HL-60 (cell line): ENCODE measurements around the gene CTNNA2.

Experiments
- DNase-seq, 2 experiments: peaks; one replicate each; pipeline ENCODE4 v3.0.0-alpha.2; 2010 to 2020; ENCODE audit warnings: low read depth in 1 of 2, low spot score in 1 of 2
- H3K27ac ChIP-seq: fragments of 250-450 bp; sonication (Bioruptor Pico); replicated peaks from 2 replicates; pipeline ENCODE4 v1.5.1; 2020; ENCODE audit warnings: mild to moderate bottlenecking, moderate library complexity
- H3K27me3 ChIP-seq: fragments of 250-450 bp; sonication (Bioruptor Pico); 2 replicates; pipeline ENCODE4 v1.5.1; 2021; ENCODE audit warnings: mild to moderate bottlenecking, moderate library complexity; ENCODE audit not compliant: insufficient read depth, poor library complexity, severe bottlenecking
- H3K4me3 ChIP-seq: replicated peaks from 2 replicates; pipeline ENCODE4 v1.5.1; 2011; ENCODE audit warnings: mild to moderate bottlenecking, control low read depth, low read length; ENCODE audit not compliant: insufficient read depth
- GABPA ChIP-seq: IDR thresholded peaks from 2 replicates; pipeline ENCODE4 v1.6.1; 2012; ENCODE audit warnings: low read depth
- POLR2AphosphoS5 ChIP-seq: IDR thresholded peaks from 2 replicates; pipeline ENCODE4 v1.6.1; 2012; ENCODE audit warnings: low read depth
- REST ChIP-seq: IDR thresholded peaks from 2 replicates; pipeline ENCODE4 v1.6.1; 2012; ENCODE audit warnings: low read depth; ENCODE audit not compliant: insufficient replicate concordance
- SPI1 ChIP-seq: IDR thresholded peaks from 2 replicates; pipeline ENCODE4 v1.6.1; 2012; ENCODE audit warnings: low read depth, mild to moderate bottlenecking, borderline replicate concordance
- TF ChIP-seq, protein P1 (sequence below): IDR thresholded peaks from one replicate; pipeline ENCODE4 v1.5.1; 2011; ENCODE audit warnings: low read length, control low read depth, inconsistent platforms; ENCODE audit not compliant: insufficient read depth

Gene CTNNA2

GRCh38 chr2:80501874-80502624, 989.2 kb downstream of the CTNNA2 start:
- no peak overlapping the region for H3K27ac ChIP-seq

GRCh38 chr2:80506563-80506962, 993.7 kb downstream of the CTNNA2 start:
- H3K27ac ChIP-seq: no peak overlapping the region
- TF ChIP-seq GABPA: no peak
- no peak for TF ChIP-seq POLR2AphosphoS5
- TF ChIP-seq REST: no peak
- TF ChIP-seq, protein P1, sequence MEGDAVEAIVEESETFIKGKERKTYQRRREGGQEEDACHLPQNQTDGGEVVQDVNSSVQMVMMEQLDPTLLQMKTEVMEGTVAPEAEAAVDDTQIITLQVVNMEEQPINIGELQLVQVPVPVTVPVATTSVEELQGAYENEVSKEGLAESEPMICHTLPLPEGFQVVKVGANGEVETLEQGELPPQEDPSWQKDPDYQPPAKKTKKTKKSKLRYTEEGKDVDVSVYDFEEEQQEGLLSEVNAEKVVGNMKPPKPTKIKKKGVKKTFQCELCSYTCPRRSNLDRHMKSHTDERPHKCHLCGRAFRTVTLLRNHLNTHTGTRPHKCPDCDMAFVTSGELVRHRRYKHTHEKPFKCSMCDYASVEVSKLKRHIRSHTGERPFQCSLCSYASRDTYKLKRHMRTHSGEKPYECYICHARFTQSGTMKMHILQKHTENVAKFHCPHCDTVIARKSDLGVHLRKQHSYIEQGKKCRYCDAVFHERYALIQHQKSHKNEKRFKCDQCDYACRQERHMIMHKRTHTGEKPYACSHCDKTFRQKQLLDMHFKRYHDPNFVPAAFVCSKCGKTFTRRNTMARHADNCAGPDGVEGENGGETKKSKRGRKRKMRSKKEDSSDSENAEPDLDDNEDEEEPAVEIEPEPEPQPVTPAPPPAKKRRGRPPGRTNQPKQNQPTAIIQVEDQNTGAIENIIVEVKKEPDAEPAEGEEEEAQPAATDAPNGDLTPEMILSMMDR: no peak
- peak; percentile 18; the same call in 1 of the 2 replicates for TF ChIP-seq SPI1
- H3K27me3 ChIP-seq: no peaks in the 10 kb centered on the region
- DNase-seq: no peak
- no peak overlapping the region for H3K4me3 ChIP-seq

More at GRCh38 chr2:80501874-80502624, 989.2 kb downstream of the CTNNA2 start:
- Histone ChIP-seq H3K4me3 (no peak overlapping the region), H3K27me3 (no peaks in the 10 kb centered on the region)
- no peak for TF ChIP-seq REST
- no peak for TF ChIP-seq SPI1
- TF ChIP-seq GABPA: no peak
- TF ChIP-seq, protein P1: no peak
- DNase-seq: no peak

DNA sequence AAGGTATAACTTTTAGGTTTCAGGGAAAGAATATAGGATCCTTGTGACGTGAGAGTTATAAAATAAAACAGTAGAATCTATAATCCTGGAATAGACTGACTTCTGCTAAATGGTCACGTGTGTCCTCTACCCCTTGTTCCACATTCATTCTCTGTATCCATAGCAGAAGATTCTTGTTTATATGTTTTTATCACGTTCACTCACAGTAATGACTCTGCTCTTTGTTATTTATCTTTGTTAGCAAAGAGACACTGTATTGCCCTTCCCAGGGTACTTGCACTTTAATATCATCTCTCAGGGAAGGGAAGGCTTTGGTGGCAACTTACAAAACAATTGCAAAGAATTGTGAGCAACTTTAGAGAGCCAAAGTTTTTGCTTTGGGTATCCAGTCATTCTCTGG, 997.9 kb downstream of the CTNNA2 start:
- Histone ChIP-seq H3K4me3 (no peak overlapping the region), H3K27ac (no peak overlapping the region), H3K27me3 (no peaks in the 10 kb centered on the region)
- DNase-seq: no peak
- TF ChIP-seq POLR2AphosphoS5: no peak
- TF ChIP-seq REST: no peak
- TF ChIP-seq SPI1: no peak
- no peak for TF ChIP-seq GABPA
- TF ChIP-seq, protein P1: no peak
